IMR-90 (cell line): Measurements from ENCODE around the gene ELAC1. TPM values are rescaled to one million over a fixed set of nuclear protein-coding genes. Genes with fewer than 3 reads are reported as not detected.

ENCODE experiments used
- ATAC-seq: fragments of 200-7000 bp; cut with Tn5 transposase; 2 replicates; pipeline ENCODE4 v1.9.1; 2020; ENCODE audit warnings: low read depth, mild to moderate bottlenecking, moderate library complexity
- BruUV-seq: library from RNA; stranded (reverse); fragments of 400-500 nt; replicated peaks from 2 replicates; lab custom pipeline; 2021; lab: Mats Ljungman, UMichigan
- CTCF ChIA-PET: fragments of 300-600 bp; formaldehyde crosslinking; extraction: SDS; loops from one replicate; lab custom pipeline; 2021; ENCODE audit warnings: antibody characterized with exemption; lab: Yijun Ruan, JAX
- POLR2A ChIA-PET: fragments of 300-600 bp; sonication (Branson Sonifier 250); formaldehyde crosslinking; loops from one replicate; lab custom pipeline; 2022; ENCODE audit warnings: antibody characterized with exemption; ENCODE audit not compliant: unreplicated experiment; lab: Charles Lee
- DNase-seq: peaks from one replicate; pipeline ENCODE4 v3.0.0; 2013
- H2AFZ ChIP-seq: replicated peaks from 2 replicates; pipeline ENCODE3; 2013; ENCODE audit warnings: low read length, mild to moderate bottlenecking; ENCODE audit not compliant: poor library complexity
- H2AK5ac ChIP-seq: 2 replicates; pipeline ENCODE4 v1.6.1; 2013; ENCODE audit warnings: low read depth, low read length, inconsistent platforms
- H2AK9ac ChIP-seq: replicated peaks from 2 replicates; pipeline ENCODE3; 2013; ENCODE audit warnings: mild to moderate bottlenecking, low read depth, low read length, moderate library complexity; ENCODE audit not compliant: poor library complexity
- H2BK120ac ChIP-seq: 2 replicates; pipeline ENCODE4 v1.6.1; 2013; ENCODE audit warnings: low read depth, low read length, inconsistent platforms
- H2BK15ac ChIP-seq: 3 replicates; pipeline ENCODE4 v1.6.1; 2013; ENCODE audit warnings: low read depth, low read length, inconsistent platforms
- H2BK20ac ChIP-seq: 2 replicates; pipeline ENCODE4 v1.6.1; 2013; ENCODE audit warnings: low read depth, mild to moderate bottlenecking, inconsistent platforms, low read length, moderate library complexity
- H2BK5ac ChIP-seq: 2 replicates; pipeline ENCODE4 v1.6.1; 2013; ENCODE audit warnings: mild to moderate bottlenecking, low read depth, low read length, inconsistent platforms; ENCODE audit not compliant: poor library complexity, severe bottlenecking
- H3K14ac ChIP-seq: replicated peaks from 2 replicates; pipeline ENCODE4 v1.6.1; 2013; ENCODE audit warnings: low read depth, low read length, inconsistent platforms
- H3K18ac ChIP-seq: 2 replicates; pipeline ENCODE4 v1.6.1; 2013; ENCODE audit warnings: low read depth, low read length, control low read depth
- H3K23ac ChIP-seq: 2 replicates; pipeline ENCODE4 v1.6.1; 2013; ENCODE audit warnings: low read depth, low read length, inconsistent platforms
- H3K27ac ChIP-seq: 2 replicates; pipeline ENCODE4 v1.5.1; 2013; ENCODE audit warnings: mild to moderate bottlenecking, control low read depth, low read length; ENCODE audit not compliant: insufficient read depth
- H3K27me3 ChIP-seq: 2 replicates; pipeline ENCODE4 v1.6.1; 2013; ENCODE audit warnings: low read length; ENCODE audit not compliant: control insufficient read depth, insufficient read depth
- H3K36me3 ChIP-seq: 2 replicates; pipeline ENCODE4 v1.6.1; 2013; ENCODE audit warnings: low read length, mixed read lengths; ENCODE audit not compliant: control insufficient read depth, insufficient read depth
- H3K4ac ChIP-seq: 2 replicates; pipeline ENCODE4 v1.6.1; 2013; ENCODE audit warnings: low read depth, low read length, inconsistent platforms
- H3K4me1 ChIP-seq: 2 replicates; pipeline ENCODE4 v1.6.1; 2013; ENCODE audit warnings: low read length, mixed read lengths; ENCODE audit not compliant: control insufficient read depth, insufficient read depth
- H3K4me2 ChIP-seq: 2 replicates; pipeline ENCODE4 v1.6.1; 2013; ENCODE audit warnings: low read depth, mild to moderate bottlenecking, control low read depth, low read length, moderate library complexity
- H3K4me3 ChIP-seq: 2 replicates; pipeline ENCODE4 v1.5.1; 2013; ENCODE audit warnings: low read depth, mild to moderate bottlenecking, control low read depth, low read length, moderate library complexity; ENCODE audit not compliant: insufficient read depth
- H3K56ac ChIP-seq: 2 replicates; pipeline ENCODE4 v1.6.1; 2013; ENCODE audit warnings: low read length, inconsistent platforms; ENCODE audit not compliant: insufficient read depth; ENCODE audit errors: extremely low read depth
- H3K79me1 ChIP-seq, 2 experiments: 2 replicates each; pipeline ENCODE4 v1.6.1; 2013; ENCODE audit warnings: low read length in 2 of 2, inconsistent platforms in 1 of 2, low read depth in 1 of 2
- H3K9ac ChIP-seq: 2 replicates; pipeline ENCODE4 v1.6.1; 2013; ENCODE audit warnings: low read depth, low read length, control low read depth
- H3K9me1 ChIP-seq: 2 replicates; pipeline ENCODE4 v1.6.1; 2013; ENCODE audit warnings: low read length, inconsistent platforms; ENCODE audit not compliant: insufficient read depth
- H3K9me3 ChIP-seq: 2 replicates; pipeline ENCODE4 v1.6.1; 2013; ENCODE audit warnings: low read length; ENCODE audit not compliant: control insufficient read depth, insufficient read depth
- H4K20me1 ChIP-seq: 2 replicates; pipeline ENCODE4 v1.6.1; 2013; ENCODE audit warnings: low read length, inconsistent platforms; ENCODE audit not compliant: insufficient read depth
- H4K5ac ChIP-seq: 2 replicates; pipeline ENCODE4 v1.6.1; 2013; ENCODE audit warnings: mild to moderate bottlenecking, low read depth, low read length, control low read depth
- H4K8ac ChIP-seq, 2 experiments: 2 replicates each; pipeline ENCODE4 v1.6.1; 2013; ENCODE audit warnings: low read depth in 2 of 2, low read length in 2 of 2, control low read depth in 1 of 2, inconsistent platforms in 1 of 2
- H4K91ac ChIP-seq: 2 replicates; pipeline ENCODE4 v1.6.1; 2013; ENCODE audit warnings: low read depth, low read length, inconsistent platforms; ENCODE audit not compliant: insufficient read depth
- CEBPB ChIP-seq: IDR thresholded peaks from 2 replicates; pipeline ENCODE4 v1.6.1; 2012; ENCODE audit warnings: low read depth, low read length, improper control_type of control experiment
- CHD1 ChIP-seq: IDR thresholded peaks from 2 replicates; pipeline ENCODE4 v1.6.1; 2012; ENCODE audit warnings: low read depth, low read length, improper control_type of control experiment
- CTCF ChIP-seq: conservative IDR thresholded peaks from 2 replicates; pipeline ENCODE4 v1.5.1; 2012; ENCODE audit warnings: mild to moderate bottlenecking, low read depth, low read length, improper control_type of control experiment
- ELK1 ChIP-seq: fragments of 150-350 bp; IDR thresholded peaks from 2 replicates; pipeline ENCODE4 v1.6.1; 2016; ENCODE audit warnings: low read depth, mild to moderate bottlenecking, low read length, moderate library complexity, borderline replicate concordance
- FOS ChIP-seq: fragments of 150-350 bp; IDR thresholded peaks from 2 replicates; pipeline ENCODE4 v1.6.1; 2016; ENCODE audit warnings: low read depth, low read length
- MAFK ChIP-seq: IDR thresholded peaks from 2 replicates; pipeline ENCODE4 v1.6.1; 2012; ENCODE audit warnings: low read depth, low read length, improper control_type of control experiment
- MAZ ChIP-seq: IDR thresholded peaks from 2 replicates; pipeline ENCODE4 v1.6.1; 2012; ENCODE audit warnings: low read depth, mild to moderate bottlenecking, low read length, improper control_type of control experiment, moderate library complexity, borderline replicate concordance
- MXI1 ChIP-seq: IDR thresholded peaks from 2 replicates; pipeline ENCODE4 v1.6.1; 2012; ENCODE audit warnings: low read depth, mild to moderate bottlenecking, low read length, moderate library complexity, borderline replicate concordance
- RAD21 ChIP-seq: IDR thresholded peaks from 2 replicates; pipeline ENCODE4 v1.6.1; 2012; ENCODE audit warnings: low read length, improper control_type of control experiment
- RFX5 ChIP-seq: IDR thresholded peaks from 2 replicates; pipeline ENCODE4 v1.8.0; 2012; ENCODE audit warnings: low read depth, mild to moderate bottlenecking, low read length, moderate library complexity
- SMC3 ChIP-seq: fragments of 150-350 bp; IDR thresholded peaks from 2 replicates; pipeline ENCODE4 v1.6.1; 2016; ENCODE audit warnings: low read depth, mild to moderate bottlenecking, antibody characterized with exemption, low read length, moderate library complexity
- WGBS, 2 experiments: methylation state at CpG; one replicate each; pipeline versions ENCODE4 v1.1.5 to v1.1.7; 2013; ENCODE audit warnings: missing lambda C conversion rate in 2 of 2; ENCODE audit not compliant: insufficient read length in 1 of 2; ENCODE audit errors: extremely low coverage in 2 of 2; 5-methylcytosine and 5-hydroxymethylcytosine counted together
- dilution Hi-C: fragments of 300-500 bp; cut with HindIII; formaldehyde crosslinking; loops from one replicate; pipeline ENCODE4 v1.14.3; 2018; ENCODE audit warnings: low sequenced_read_pairs; ENCODE audit not compliant: unreplicated experiment
- in situ Hi-C: fragments of 300-500 bp; cut with MboI; formaldehyde crosslinking; loops from 3 replicates; pipeline ENCODE4 v1.14.3; 2019; ENCODE audit warnings: low sequenced_read_pairs, inconsistent platforms, mixed read lengths
- intact Hi-C: fragments of 100-400 bp; cut with micrococcal nuclease; formaldehyde crosslinking; loops from 2 replicates; pipeline ENCODE4 v1.10.0; 2022
- polyA plus RNA-seq, 3 experiments: library from polyadenylated mRNA; depleted of rRNA; stranded (reverse); fragments of >200 nt; gene quantifications; 2 replicates each; pipeline ENCODE4 v1.2.3, GENCODE V29; 2012; ENCODE audit warnings: low replicate concordance in 1 of 3
- total RNA-seq: library from RNA; depleted of rRNA; stranded (reverse); fragments of >200 nt; gene quantifications from 2 replicates; pipeline ENCODE4 v1.2.3, GENCODE V29; 2012

Gene ELAC1
- total and polyA plus RNA-seq, 2 of the 4 experiments (the other 2 are of a cell fraction), result 5.2 to 8.4 TPM

GRCh38 chr18:50977037-50977760 lies 9.4 kb downstream of the ELAC1 start:
- Histone ChIP-seq H3K4me2 (no peak overlapping the region), H3K18ac (no peak overlapping the region), H3K9me3 (peaks cover 7% of the 10 kb centered on the region; the same call in 1 of the 2 replicates), H3K56ac (no peak overlapping the region), H3K4ac (no peak overlapping the region), H2AFZ (no peak overlapping the region), H3K79me1 (peaks cover 0 to 4% of the 10 kb centered on the region in 2 experiments; a peak in 1 of 4 replicates), H3K23ac (no peak overlapping the region), H3K36me3 (peaks cover 31% of the 10 kb centered on the region), H4K20me1 (no peaks in the 10 kb centered on the region), H2BK5ac (no peak overlapping the region), H3K9ac (no peak overlapping the region), H3K27ac (no peak overlapping the region), H3K27me3 (no peaks in the 10 kb centered on the region), H4K8ac (no peak overlapping the region), H3K4me3 (no peak overlapping the region), H2BK20ac (no peak overlapping the region), H4K5ac (no peak overlapping the region), H3K9me1 (no peaks in the 10 kb centered on the region), H2BK120ac (no peak overlapping the region), H4K91ac (no peak overlapping the region), H3K4me1 (no peaks in the 10 kb centered on the region), H2BK15ac (no peak overlapping the region), H3K14ac (no peak overlapping the region), H2AK5ac (no peak overlapping the region), H2AK9ac (no peak overlapping the region)
- in situ Hi-C loops (no loop called here), intact Hi-C loops (no loop called here), dilution Hi-C loops (no loop called here)
- POLR2A ChIA-PET, result no interaction called here
- no TSS peak for BruUV-seq
- WGBS, 2 experiments, result no CpG with 5 or more reads among the region's 5 CpGs
- no peak for ATAC-seq
- TF ChIP-seq CHD1 (no peak), FOS (no peak), CEBPB (no peak), RAD21 (no peak), CTCF (no peak), MAFK (no peak), RFX5 (no peak), MAZ (no peak), SMC3 (no peak), ELK1 (no peak), MXI1 (no peak)
- no peak for DNase-seq
- CTCF ChIA-PET, result no interaction called here
